Right cardiac atrium (tissue), 5 donors: ENCODE measurements around the gene TARDBP. TPM values are rescaled to one million over a fixed set of nuclear protein-coding genes. Genes with fewer than 3 reads are reported as not detected.
"Not testable (repeated sequence)": the region's sequence is repeated elsewhere in the genome, so short reads cannot be mapped to it uniquely, and the experiment has no call there.

Experiments used
- ATAC-seq, 2 donors: fragments of 200-7000 bp; cut with Tn5 transposase; one replicate each; pipeline versions ENCODE4 v1.8.0 to v1.9.1; 2020; ENCODE audit warnings: moderate library complexity in 2 of 2, mild to moderate bottlenecking in 1 of 2
- DNase-seq, 3 donors: peaks; one replicate each; pipeline ENCODE4 v3.0.0-alpha.2; 2020
- H3K27ac ChIP-seq: one replicate; pipeline ENCODE4 v1.5.1; 2013; ENCODE audit warnings: mild to moderate bottlenecking, low read length, control low read depth, moderate library complexity
- H3K27me3 ChIP-seq: one replicate; pipeline ENCODE4 v1.6.1; 2013; ENCODE audit not compliant: control insufficient read depth, insufficient read depth
- H3K4me1 ChIP-seq: one replicate; pipeline ENCODE4 v1.6.1; 2013; ENCODE audit warnings: low read length; ENCODE audit not compliant: control insufficient read depth, insufficient read depth
- H3K4me3 ChIP-seq: one replicate; pipeline ENCODE4 v1.5.1; 2013; ENCODE audit warnings: low read length, control low read depth
- H3K9me3 ChIP-seq: one replicate; pipeline ENCODE4 v1.6.1; 2013; ENCODE audit warnings: low read length; ENCODE audit not compliant: control insufficient read depth
- WGBS: extraction: QIAGEN DNeasy Blood & Tissue Kit; methylation state at CpG from one replicate; pipeline ENCODE4 v1.1.7; 2013; 5-methylcytosine and 5-hydroxymethylcytosine counted together
- intact Hi-C, 4 donors: fragments of 100-400 bp; cut with DNase I; formaldehyde crosslinking; loops; one replicate each; pipeline versions ENCODE4 v1.11.0 to v1.14.0; 2022 to 2023
- polyA plus RNA-seq: library from polyadenylated mRNA; stranded (reverse); fragments of 200-250 nt; gene quantifications from one replicate; pipeline ENCODE4 v1.2.3, GENCODE V29; 2013
- total RNA-seq, 4 donors: library from RNA; stranded (reverse); fragmentation: NEBNext Ultra II Directional; extraction: Animal tissue kit (Norgen Biotek cat#: 25700); gene quantifications; one replicate each; pipeline ENCODE4 v1.2.1, GENCODE V29; 2021
- donor health status: healthy with polysubstance abuse.
- donor health status: DM: no; HTN: yes; CAD: no.
- donor health status: DM: no; HTN: no; CAD: no.
- donor health status: DM: no; HTN: yes; CAD: no; lungs with severe emphysema.
- donor health status: DM: yes; HTN: yes; CAD: no.

The TARDBP gene
- total and polyA plus RNA-seq, 5 donors = 78.7 to 137 (median 113) TPM

GRCh38 chr1:11062965-11063401, 50.5 kb downstream of the TARDBP start:
- ATAC-seq (no peak), DNase-seq (no peak)
- H3K4me3 ChIP-seq = no peak overlapping the region
- intact Hi-C loops = no loop called here
- H3K9me3 ChIP-seq = no peaks in the 10 kb centered on the region
- H3K27ac ChIP-seq = no peak overlapping the region
- no peaks in the 10 kb centered on the region for H3K4me1 ChIP-seq
- no peaks in the 10 kb centered on the region for H3K27me3 ChIP-seq
- 62% methylated on average over 3 of the region's 3 CpGs for WGBS

DNA sequence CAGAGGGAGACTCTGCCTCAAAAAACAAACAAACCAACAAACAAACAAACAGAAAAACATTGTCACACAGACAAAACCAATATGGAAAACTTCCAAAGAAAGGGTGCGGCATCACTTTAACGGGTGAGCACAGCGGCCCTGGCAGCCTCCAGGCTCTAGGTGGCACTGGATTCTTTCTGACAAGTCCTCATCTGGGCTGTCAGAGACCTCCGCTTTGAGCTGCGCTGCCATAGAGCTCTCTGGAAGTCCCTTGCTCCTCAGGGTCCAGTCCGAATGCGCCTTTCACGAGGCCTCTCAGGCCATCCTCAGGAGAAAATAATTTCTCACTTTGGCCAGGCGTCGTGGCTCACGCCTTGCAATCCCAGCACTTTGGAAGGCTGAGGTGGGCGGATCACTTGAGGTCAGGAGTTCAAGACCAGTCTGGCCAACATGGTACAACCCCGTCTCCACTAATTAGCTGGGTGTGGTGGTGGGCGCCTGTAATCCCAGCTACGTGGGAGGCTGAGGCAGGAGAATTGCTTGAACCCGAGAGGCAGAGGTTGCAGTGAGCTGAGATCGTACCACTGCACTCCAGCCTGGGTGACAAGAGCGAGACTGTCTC, 51.6 kb downstream of the TARDBP start:
- H3K4me1 ChIP-seq, DNase-seq, ATAC-seq, intact Hi-C loops, H3K9me3 ChIP-seq, H3K27ac ChIP-seq, H3K4me3 ChIP-seq, H3K27me3 ChIP-seq: not testable (repeated sequence)
- WGBS = 85% methylated on average over 18 of the region's 18 CpGs

DNA sequence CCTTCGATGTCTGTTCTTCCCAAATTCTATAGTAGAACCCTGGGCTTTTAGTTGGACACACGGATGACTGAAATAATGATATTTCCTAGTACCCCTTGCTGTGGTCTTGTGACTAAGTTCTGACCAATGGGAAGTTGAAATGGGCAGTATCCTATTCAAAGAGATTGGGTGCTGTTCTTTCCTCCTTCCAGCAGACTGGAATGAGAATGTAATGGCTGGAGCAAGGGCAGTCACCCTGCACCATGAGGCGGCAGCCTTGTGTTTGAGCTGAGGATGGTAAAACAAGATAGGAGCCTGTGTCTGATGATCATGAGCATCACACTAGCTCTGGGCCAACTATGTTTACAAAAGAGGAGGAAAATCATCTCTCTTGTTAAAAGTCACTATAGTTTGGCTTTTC, 52.5 kb downstream of the TARDBP start:
- DNase-seq = no peak
- H3K4me1 ChIP-seq = no peaks in the 10 kb centered on the region
- H3K27ac ChIP-seq = no peak overlapping the region
- 97% methylated on average over 3 of the region's 3 CpGs for WGBS
- no peaks in the 10 kb centered on the region for H3K9me3 ChIP-seq
- H3K27me3 ChIP-seq = no peaks in the 10 kb centered on the region
- no peak for ATAC-seq
- no peak overlapping the region for H3K4me3 ChIP-seq
- intact Hi-C loops = no loop called here

- H3K27ac ChIP-seq = no peak overlapping the region
- 100% methylated on average over 1 of the region's 1 CpG for WGBS
- H3K4me1 ChIP-seq = no peaks in the 10 kb centered on the region
- no peaks in the 10 kb centered on the region for H3K27me3 ChIP-seq
- ATAC-seq (no peak), DNase-seq (no peak)
- H3K9me3 ChIP-seq = no peaks in the 10 kb centered on the region
- intact Hi-C loops = no loop called here
- no peak overlapping the region for H3K4me3 ChIP-seq
These were observed 53.3 kb downstream of the TARDBP start for GRCh38 chr1:11065796-11066195.

- WGBS = 90% methylated on average over 18 of the region's 18 CpGs
These were observed 55.5 kb downstream of the TARDBP start for GRCh38 chr1:11067716-11068599.

DNA sequence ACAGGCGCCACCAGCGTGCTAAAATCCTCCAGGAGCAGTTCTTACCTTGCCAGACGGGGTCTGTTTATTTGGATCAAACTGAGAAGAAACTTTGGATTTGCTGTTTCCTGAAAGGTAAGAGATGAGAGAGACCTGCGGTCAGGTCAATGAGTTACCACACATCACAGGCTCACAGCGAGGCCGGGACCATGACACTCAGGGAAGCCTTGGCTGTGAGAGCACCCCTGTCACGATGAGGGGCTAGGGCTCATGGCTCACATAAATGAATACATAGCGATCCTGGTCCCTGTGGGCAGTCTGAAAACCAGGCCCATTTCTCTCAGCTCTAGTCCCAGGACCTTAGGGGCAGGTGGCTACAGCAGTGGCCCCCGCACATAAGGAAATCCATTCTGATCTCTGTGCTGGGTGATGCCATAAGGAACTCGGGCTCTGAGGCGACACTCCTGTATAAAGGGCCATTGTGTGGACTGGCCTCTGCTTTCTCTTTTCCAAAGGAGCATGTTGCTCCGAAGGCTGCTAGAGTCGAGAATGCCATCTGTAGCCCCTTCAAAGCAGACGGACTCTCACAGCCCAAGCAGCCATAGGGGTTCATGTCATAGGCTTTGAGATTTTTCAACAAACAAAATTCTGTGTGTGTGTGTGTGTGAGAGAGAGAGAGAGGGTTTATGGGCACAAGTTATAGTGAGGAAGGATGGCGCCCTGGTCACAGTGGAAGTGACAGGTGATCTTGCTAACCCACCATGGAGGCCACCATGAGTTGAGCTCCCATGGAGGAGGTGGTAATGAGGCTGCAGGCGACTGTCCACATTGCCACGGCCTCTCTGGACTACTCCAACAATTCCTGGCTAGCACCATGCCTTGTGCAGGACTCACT, 56.4 kb downstream of the TARDBP start:
- intact Hi-C loops = no loop called here
- no peak overlapping the region for H3K4me3 ChIP-seq
- no peaks in the 10 kb centered on the region for H3K9me3 ChIP-seq
- ATAC-seq = no peak
- no peaks in the 10 kb centered on the region for H3K27me3 ChIP-seq
- H3K4me1 ChIP-seq = no peaks in the 10 kb centered on the region
- no peak overlapping the region for H3K27ac ChIP-seq
- DNase-seq = no peak
- 91% methylated on average over 17 of the region's 17 CpGs for WGBS

More at GRCh38 chr1:11067716-11068599, 55.5 kb downstream of the TARDBP start:
- H3K4me1 ChIP-seq = no peaks in the 10 kb centered on the region
- no peaks in the 10 kb centered on the region for H3K9me3 ChIP-seq
- no peak overlapping the region for H3K27ac ChIP-seq
- H3K27me3 ChIP-seq = no peaks in the 10 kb centered on the region
- ATAC-seq = no peak
- no peak overlapping the region for H3K4me3 ChIP-seq
- DNase-seq = no peak
- intact Hi-C loops = no loop called here

DNA sequence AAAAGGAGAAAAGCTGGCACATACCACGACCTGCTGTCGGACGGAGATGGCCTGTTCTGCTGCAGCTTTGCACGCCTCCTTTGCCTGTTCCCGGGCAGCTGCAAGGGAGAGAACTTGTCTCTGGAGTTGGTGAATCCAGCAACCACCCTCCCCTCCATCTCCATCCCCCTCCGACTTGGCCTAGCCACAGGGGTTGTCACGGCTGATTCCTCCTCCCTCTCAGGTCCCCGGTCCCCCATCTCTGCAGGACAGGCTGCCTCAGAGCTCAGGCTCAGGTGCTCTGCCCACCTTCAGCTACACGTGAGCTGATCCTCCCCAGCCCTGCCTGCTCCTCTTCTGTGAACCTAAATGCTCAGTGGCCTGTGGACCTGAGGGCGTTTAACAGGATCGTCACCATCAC, 58.4 kb downstream of the TARDBP start:
- Histone ChIP-seq H3K27ac (no peak overlapping the region), H3K4me1 (no peaks in the 10 kb centered on the region), H3K9me3 (no peaks in the 10 kb centered on the region), H3K27me3 (no peaks in the 10 kb centered on the region), H3K4me3 (no peak overlapping the region)
- WGBS = 87% methylated on average over 11 of the region's 11 CpGs
- DNase-seq (no peak), ATAC-seq (no peak)
- intact Hi-C loops = no loop called here

DNA sequence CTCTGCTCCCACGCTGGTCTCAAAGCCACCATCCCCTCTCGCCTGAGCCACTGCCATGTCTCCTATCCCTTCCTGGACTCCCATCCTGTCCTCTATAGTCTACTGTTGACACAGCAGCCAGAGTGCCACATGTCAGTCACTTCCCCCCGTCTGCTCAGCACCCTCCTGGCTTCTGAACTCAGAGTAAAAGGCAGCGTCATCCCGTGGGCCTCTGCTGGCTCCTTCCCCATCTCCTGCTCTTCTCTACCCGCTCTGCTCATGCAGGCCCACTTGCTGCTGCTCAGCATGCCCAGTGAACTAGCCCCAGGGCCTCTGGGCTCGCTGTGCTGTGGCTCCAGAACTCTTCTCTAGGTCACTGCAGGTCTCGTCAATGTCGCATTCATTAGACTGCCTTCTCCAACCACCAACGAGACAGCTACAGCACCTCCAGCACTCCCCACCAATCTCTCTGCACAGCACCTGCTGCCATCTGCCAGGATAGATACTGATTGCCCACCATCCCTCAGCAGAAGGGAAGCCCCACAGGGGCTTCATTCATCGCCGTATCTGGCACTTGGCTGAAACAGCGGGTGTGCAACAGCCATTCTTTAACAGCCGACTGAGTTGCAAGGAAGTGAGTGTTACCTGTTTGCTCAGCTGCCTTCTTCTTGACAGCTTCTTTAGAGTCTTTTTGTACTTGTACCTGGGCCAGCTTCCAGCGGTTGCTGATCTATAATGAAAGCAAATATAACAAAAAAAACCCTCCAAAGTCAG, 59.2 kb downstream of the TARDBP start:
- DNase-seq (no peak), ATAC-seq (no peak)
- H3K27me3 ChIP-seq = no peaks in the 10 kb centered on the region
- H3K27ac ChIP-seq = no peak overlapping the region
- intact Hi-C loops = no loop called here
- H3K4me1 ChIP-seq = no peaks in the 10 kb centered on the region
- H3K4me3 ChIP-seq = no peak overlapping the region
- H3K9me3 ChIP-seq = no peaks in the 10 kb centered on the region
- WGBS = 78% methylated on average over 15 of the region's 15 CpGs

DNA sequence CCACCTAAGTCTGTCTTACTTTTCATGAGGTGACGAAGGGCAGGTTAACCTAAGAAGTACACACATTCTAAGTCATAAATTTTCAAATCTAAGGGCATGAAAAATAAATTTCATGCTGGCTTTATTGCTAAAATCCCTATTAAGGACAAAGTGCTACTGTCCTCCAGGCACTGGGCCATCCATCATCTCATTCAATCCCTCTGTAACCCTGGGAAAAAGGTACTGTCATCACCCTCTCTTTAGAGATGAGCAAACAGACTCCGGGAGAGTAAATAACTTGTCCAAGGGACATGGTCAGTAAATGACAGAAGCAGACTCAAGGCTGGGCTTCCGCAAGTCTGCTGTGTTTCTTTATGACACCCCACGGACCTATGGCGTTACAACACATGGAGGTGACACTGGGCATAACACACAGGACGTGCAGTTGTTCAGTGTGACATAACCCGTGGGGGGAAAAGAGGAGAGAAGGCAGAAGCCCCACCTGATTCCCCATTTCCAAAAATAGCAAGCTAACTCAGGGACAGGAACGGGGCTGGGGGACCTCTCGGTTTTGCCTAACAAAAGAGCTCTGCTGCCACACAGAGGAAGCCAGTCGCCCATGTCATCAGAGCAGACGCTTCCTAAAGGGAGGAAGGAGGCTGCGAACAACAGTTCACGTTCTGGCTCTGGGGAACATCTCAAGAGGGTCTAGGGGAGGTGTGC, 59.9 kb downstream of the TARDBP start:
- WGBS = 68% methylated on average over 13 of the region's 13 CpGs
- no peak for DNase-seq
- no peak overlapping the region for H3K4me3 ChIP-seq
- H3K4me1 ChIP-seq = no peaks in the 10 kb centered on the region
- H3K27me3 ChIP-seq = no peaks in the 10 kb centered on the region
- no peak overlapping the region for H3K27ac ChIP-seq
- no peaks in the 10 kb centered on the region for H3K9me3 ChIP-seq
- ATAC-seq = no peak
- intact Hi-C loops = no loop called here

GRCh38 chr1:11073398-11073797, 60.9 kb downstream of the TARDBP start:
- H3K27me3 ChIP-seq, DNase-seq, H3K9me3 ChIP-seq, H3K4me3 ChIP-seq, H3K4me1 ChIP-seq, H3K27ac ChIP-seq, ATAC-seq, intact Hi-C loops: not testable (repeated sequence)
- WGBS = 91% methylated on average over 7 of the region's 7 CpGs
